NCI-H128 (cell line): ENCODE data around the gene ASS1.
A peak's percentile ranks its signal among the peaks of the same experiment; 100 is the strongest.

ENCODE experiments used
- DNase-seq: peaks from one replicate; lab custom pipeline; 2025; ENCODE audit not compliant: unreplicated experiment; lab: John Stamatoyannopoulos, UW

ASS1 gene

DNA sequence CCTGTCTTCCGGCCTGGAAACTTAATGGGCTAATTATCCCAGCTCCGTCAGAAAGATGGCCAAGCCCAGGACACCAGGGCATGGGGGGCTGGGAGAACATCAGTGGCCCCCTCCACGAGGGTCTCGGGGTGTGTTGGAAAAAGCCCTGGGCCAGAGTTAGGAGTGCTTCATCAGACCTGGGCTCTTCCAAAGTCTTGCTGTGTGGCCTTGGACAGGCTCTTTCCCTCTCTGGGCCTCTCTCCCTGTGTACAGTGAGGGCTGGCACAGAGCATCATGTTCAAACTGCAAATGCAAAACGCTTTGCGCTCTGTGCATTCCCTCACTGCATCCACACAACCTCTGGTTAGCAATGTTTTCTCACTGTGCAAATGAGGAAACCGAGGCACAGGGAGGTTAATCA, 48.3 kb downstream of the ASS1 start:
- no peak for DNase-seq

GRCh38 chr9:130493476-130493875, 48.7 kb downstream of the ASS1 start:
- no peak for DNase-seq

GRCh38 chr9:130495067-130495466, 50.3 kb downstream of the ASS1 start:
- DNase-seq, result no peak

DNA sequence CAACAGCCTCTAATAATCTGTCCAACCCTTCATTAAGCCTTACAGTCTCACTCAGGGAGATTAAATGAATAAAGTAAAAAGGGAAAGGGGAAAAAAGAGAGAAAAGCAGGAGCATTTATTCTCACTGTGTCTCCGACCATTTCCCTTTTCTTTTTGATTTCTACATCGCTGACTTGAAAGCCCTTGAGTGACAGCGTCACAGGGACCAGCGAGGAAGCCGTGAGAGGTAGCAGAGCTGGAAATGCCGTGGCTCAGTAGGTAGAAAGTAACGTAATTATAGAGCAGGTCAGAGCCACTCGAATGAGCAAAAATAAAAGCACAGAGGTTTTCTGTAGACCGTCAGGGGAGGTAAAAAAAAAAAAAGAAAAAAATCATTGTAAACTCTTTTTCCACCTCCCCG, 52.4 kb downstream of the ASS1 start:
- DNase-seq, result no peak

GRCh38 chr9:130498298-130498917, 53.6 kb downstream of the ASS1 start:
- no peak for DNase-seq

GRCh38 chr9:130498918-130499698, 54.3 kb downstream of the ASS1 start:
- no peak for DNase-seq

GRCh38 chr9:130499804-130500263, 55.1 kb downstream of the ASS1 start:
- no peak for DNase-seq

GRCh38 chr9:130500340-130501180, 55.8 kb downstream of the ASS1 start:
- DNase-seq, result peak; percentile 75

DNA sequence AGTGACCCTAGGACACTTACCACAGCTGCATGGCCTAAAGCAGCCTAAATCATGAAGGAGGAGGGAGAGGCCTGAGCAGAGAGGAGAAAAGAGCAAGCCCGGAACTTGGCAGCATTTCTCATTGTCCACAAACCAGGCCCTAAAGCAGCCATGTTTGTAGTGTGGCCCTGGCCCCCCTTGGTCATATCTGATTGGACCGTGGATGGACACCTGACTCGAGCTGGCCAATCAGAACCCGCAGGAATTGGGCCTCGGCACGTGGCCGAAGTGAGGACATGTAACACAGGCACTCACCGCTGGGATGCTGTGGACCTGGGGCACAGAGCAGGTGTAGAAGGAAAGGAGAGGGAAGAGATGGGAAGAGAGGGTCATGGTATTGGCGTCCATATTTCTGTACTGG, 56.9 kb downstream of the ASS1 start:
- no peak for DNase-seq

DNA sequence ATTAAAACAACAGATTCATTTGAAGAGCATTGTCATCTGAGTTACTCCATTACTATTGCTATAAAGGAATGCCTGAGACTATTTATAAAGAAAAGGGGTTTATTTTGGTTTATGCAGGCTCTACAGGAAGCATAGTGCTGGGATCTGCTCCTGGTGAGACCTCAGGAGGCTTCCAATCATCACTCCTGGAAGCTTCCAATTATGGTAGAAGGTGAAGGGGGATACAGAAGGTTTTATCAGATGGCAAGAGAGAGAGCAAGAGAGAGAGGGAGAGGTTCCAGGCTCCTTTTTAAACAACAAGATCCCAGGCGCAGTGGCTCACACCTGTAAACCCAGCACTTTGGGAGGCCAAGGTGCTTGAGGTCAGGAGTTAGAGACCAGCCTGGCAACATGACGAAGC, 63.5 kb downstream of the ASS1 start:
- DNase-seq, result no peak

- no peak for DNase-seq
Measured at GRCh38 chr9:130512199-130512598, 67.4 kb downstream of the ASS1 start.

DNA sequence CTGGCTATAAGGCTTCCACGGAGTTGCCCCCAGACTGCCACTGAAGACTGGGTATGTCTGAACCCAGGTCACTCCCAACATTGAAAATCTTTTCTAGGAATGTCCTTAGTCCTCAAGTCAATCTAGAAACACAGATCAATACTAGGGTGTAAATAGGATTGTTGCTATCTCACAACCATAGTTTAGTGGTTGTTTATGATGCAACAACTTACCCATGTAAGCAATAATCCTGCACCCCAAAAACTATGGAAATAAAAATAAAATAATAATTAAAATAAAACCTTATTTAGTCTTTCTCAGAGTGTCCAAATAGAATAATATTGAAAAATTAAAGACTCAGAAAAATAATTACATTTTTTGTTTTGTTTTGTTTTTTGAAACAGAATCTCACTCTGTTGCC, 68.3 kb downstream of the ASS1 start:
- DNase-seq, result no peak

DNA sequence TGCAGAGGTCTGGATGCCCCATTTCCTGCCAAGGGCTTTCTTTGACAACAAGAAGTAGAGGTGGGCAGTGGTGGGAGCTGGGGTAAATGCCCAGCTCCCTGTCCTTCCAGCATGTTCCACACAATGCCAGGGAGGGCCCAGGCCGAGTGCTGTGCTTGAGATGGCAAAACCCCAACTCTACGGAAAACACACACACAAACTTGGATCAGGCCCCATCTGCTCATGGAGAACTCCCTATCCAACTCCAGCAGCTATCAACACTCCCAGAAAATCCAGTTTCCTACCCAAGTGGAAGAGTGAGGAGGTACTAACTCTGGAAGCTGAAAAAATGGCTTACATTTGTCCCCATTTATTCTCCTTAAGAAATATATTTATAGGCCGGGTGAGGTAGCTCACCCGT, 73.5 kb downstream of the ASS1 start:
- DNase-seq, result no peak

GRCh38 chr9:130518943-130519799, 74.4 kb downstream of the ASS1 start:
- no peak for DNase-seq

- no peak for DNase-seq
Measured at GRCh38 chr9:130519927-130520326, 75.2 kb downstream of the ASS1 start.

- no peak for DNase-seq
Measured at GRCh38 chr9:130521715-130522114, 77.0 kb downstream of the ASS1 start.

- DNase-seq, result no peak
Measured at GRCh38 chr9:130522233-130522808, 77.6 kb downstream of the ASS1 start.

DNA sequence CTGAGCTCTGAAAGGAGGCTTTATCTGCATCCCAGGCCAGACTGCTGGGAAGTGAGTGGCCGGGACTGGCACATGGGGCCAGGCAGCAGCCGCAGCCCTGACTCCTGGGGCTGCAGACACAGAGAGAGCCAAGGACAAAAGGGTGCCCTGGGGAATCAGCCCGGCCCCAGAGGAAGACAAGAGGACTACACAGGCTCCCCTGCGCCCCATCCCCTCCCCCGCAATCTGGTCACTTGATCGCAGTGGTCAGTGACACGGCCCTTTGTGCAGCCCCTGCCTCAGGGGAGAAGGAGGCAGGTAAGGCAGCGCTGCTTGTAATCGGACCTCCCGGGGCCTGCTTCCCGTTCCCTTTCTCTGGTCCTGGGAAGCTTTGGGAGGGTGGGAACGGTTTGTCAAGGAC, 79.2 kb downstream of the ASS1 start:
- no peak for DNase-seq

- no peak for DNase-seq
Measured at GRCh38 chr9:130526193-130526853, 81.6 kb downstream of the ASS1 start.
